C4-2B (cell line): ENCODE data around the gene SHC3.
A peak's percentile ranks its signal among the peaks of the same experiment; 100 is the strongest.

Experiments
- H3K27ac ChIP-seq: fragments of 450-650 bp; 2 replicates; pipeline ENCODE4 v1.5.1; 2017
- ZFX ChIP-seq: fragments of 450-650 bp; IDR thresholded peaks from 2 replicates; pipeline ENCODE4 v1.6.1; 2017
- TF ChIP-seq, protein P1 (sequence below): fragments of 450-650 bp; conservative IDR thresholded peaks from 2 replicates; pipeline ENCODE4 v1.5.1; 2017; ENCODE audit warnings: mild to moderate bottlenecking

SHC3 gene, protein sequence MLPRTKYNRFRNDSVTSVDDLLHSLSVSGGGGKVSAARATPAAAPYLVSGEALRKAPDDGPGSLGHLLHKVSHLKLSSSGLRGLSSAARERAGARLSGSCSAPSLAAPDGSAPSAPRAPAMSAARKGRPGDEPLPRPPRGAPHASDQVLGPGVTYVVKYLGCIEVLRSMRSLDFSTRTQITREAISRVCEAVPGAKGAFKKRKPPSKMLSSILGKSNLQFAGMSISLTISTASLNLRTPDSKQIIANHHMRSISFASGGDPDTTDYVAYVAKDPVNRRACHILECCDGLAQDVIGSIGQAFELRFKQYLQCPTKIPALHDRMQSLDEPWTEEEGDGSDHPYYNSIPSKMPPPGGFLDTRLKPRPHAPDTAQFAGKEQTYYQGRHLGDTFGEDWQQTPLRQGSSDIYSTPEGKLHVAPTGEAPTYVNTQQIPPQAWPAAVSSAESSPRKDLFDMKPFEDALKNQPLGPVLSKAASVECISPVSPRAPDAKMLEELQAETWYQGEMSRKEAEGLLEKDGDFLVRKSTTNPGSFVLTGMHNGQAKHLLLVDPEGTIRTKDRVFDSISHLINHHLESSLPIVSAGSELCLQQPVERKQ

DNA sequence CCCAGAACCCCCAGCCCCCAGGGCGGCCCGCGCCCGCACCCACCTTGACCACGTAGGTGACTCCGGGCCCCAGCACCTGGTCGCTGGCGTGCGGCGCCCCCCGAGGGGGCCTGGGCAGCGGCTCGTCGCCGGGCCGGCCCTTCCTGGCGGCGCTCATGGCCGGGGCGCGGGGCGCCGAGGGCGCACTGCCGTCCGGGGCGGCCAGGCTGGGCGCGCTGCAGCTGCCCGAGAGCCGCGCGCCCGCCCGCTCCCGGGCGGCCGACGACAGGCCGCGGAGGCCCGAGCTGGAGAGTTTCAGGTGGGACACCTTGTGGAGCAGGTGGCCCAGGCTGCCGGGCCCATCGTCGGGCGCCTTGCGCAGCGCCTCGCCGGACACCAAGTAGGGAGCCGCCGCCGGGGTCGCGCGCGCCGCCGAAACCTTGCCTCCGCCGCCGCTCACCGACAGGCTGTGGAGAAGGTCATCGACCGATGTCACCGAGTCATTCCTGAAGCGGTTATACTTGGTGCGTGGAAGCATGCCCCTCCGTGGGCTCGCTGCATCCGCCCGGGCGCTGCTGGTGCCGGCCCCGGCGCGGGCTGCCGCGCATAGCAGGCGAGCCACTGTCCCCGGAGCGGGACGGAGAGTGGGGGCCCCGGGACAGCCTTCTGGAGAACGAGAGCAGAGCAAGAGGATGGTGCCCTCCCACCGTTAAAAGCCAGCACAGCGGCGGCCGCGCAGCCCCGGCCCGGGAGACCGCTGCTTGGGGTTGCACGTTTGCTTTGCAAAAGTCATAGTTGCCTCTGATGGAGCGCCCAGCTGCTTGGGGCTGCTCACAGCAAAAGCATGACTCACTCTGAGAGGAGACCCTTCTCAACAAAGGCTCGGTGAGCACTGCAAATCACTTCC lies at the start of gene SHC3:
Gene SHC3 (minus strand): TSS at position 875 of the 886 bp plus-strand sequence. CDS start 358 bp downstream, at position 517.
- peak within 1 kb of the TSS; percentile 91 for H3K27ac ChIP-seq
- TF ChIP-seq, protein P1, sequence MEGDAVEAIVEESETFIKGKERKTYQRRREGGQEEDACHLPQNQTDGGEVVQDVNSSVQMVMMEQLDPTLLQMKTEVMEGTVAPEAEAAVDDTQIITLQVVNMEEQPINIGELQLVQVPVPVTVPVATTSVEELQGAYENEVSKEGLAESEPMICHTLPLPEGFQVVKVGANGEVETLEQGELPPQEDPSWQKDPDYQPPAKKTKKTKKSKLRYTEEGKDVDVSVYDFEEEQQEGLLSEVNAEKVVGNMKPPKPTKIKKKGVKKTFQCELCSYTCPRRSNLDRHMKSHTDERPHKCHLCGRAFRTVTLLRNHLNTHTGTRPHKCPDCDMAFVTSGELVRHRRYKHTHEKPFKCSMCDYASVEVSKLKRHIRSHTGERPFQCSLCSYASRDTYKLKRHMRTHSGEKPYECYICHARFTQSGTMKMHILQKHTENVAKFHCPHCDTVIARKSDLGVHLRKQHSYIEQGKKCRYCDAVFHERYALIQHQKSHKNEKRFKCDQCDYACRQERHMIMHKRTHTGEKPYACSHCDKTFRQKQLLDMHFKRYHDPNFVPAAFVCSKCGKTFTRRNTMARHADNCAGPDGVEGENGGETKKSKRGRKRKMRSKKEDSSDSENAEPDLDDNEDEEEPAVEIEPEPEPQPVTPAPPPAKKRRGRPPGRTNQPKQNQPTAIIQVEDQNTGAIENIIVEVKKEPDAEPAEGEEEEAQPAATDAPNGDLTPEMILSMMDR, result no peak
- no peak for TF ChIP-seq ZFX

GRCh38 chr9:89225991-89226471 lies 47.4 kb upstream of the SHC3 start:
- no peak overlapping the region for H3K27ac ChIP-seq
- TF ChIP-seq, protein P1, result no peak
- TF ChIP-seq ZFX, result no peak

DNA sequence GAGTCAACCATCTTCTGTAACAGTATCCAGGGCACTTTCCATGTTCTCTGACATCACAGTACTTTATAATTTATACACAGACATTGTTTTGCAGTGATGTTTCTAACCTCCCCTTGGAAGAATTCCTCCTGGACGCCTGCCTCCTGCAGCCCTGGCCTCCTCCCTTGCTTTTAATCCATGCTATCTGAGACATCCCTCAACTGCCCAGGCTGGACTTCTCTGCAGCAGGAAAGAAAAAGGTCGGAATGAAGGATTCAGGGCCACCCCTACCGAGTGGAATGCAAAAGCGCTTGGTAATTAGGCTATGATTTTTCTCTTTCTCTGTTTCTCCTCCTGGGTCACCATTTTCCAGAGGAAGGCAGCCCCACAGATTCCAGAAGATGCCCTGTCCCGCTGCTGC lies 47.0 kb upstream of the SHC3 start:
- no peak overlapping the region for H3K27ac ChIP-seq
- no peak for TF ChIP-seq ZFX
- TF ChIP-seq, protein P1, result no peak

GRCh38 chr9:89225036-89225435 lies 46.4 kb upstream of the SHC3 start:
- no peak overlapping the region for H3K27ac ChIP-seq
- TF ChIP-seq ZFX, result no peak
- TF ChIP-seq, protein P1, result no peak

DNA sequence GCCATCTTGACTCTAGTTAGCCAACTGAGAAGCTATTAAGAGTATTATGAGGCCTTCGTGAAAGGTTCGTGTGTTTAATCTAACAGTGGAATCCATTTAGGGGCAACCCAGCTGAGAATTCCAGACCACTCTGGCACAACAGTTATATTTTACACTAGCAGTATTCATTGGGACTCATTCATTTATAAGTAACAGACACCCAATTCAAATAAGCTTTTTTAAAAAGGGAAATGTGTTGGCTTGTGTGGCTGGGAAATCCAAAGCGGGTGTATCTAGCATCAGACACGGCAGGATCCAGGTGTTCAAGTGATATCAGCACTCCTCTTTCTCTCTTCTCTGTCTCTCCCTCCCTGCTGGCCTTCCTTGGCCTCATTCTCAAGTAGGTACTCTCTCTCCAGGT lies 46.0 kb upstream of the SHC3 start:
- TF ChIP-seq, protein P1, result no peak
- TF ChIP-seq ZFX, result no peak
- H3K27ac ChIP-seq, result no peak overlapping the region

DNA sequence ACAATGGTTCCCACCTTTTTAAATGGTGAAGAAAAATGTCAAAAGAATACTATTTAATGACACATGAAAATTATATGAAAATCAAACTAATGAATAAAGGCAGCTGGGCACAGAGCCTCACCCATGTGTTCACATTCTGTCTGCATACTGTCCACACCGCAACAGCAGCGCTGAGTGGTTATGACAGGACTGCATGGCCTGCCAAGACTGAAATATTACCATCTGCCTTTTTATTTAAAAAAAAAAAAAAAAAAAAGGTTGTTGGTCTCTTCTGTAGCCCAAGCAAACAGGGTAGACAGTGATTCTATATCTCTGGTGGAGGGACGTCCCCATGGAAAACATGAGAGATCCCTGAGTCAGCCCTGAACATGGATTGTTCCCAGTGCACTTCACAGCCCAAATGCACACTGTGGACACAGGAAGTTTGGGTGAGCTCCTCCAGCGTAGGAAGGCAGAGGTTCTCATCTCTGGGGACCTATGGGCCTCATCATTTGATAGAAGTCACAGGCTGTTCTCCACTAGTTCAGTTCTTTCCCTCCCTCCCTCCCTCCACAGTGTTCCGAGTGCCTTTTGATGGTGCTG lies 44.9 kb upstream of the SHC3 start:
- no peak overlapping the region for H3K27ac ChIP-seq
- no peak for TF ChIP-seq ZFX
- TF ChIP-seq, protein P1, result no peak
